MCF 10A (cell line): ENCODE measurements around the gene BLM. TPM values are rescaled to one million over a fixed set of nuclear protein-coding genes. Genes with fewer than 3 reads are reported as not detected.

Experiments used
- BruUV-seq: library from RNA; stranded (reverse); fragments of 400-500 nt; replicated peaks from 2 replicates; lab custom pipeline; 2021; lab: Mats Ljungman, UMichigan
- CTCF ChIA-PET: fragments of 300-600 bp; sonication (Branson Sonifier 250); formaldehyde crosslinking; extraction: SDS; loops from one replicate; lab custom pipeline; 2021; ENCODE audit warnings: antibody characterized with exemption, inconsistent platforms; lab: Yijun Ruan, JAX
- POLR2A ChIA-PET: fragments of 300-600, 350-650 bp; sonication (Branson Sonifier 250); formaldehyde crosslinking; extraction: SDS; loops from one replicate; lab custom pipeline; 2020; ENCODE audit warnings: antibody characterized with exemption, inconsistent platforms; lab: Yijun Ruan, JAX
- DNase-seq: peaks from one replicate; pipeline ENCODE4 v3.0.0-alpha.2; 2018; ENCODE audit not compliant: unreplicated experiment
- H3K27ac Mint-ChIP-seq: one replicate; pipeline ENCODE4 v1.8.0; 2022; ENCODE audit warnings: mild to moderate bottlenecking, low read depth, mixed read lengths; ENCODE audit not compliant: unreplicated experiment
- H3K27me3 Mint-ChIP-seq: one replicate; pipeline ENCODE4 v1.8.0; 2022; ENCODE audit warnings: mixed read lengths; ENCODE audit not compliant: insufficient read depth, unreplicated experiment
- H3K36me3 Mint-ChIP-seq: one replicate; pipeline ENCODE4 v1.8.0; 2022; ENCODE audit warnings: mild to moderate bottlenecking, moderate library complexity, mixed read lengths; ENCODE audit not compliant: insufficient read depth, unreplicated experiment
- H3K4me1 Mint-ChIP-seq: one replicate; pipeline ENCODE4 v1.8.0; 2022; ENCODE audit warnings: mixed read lengths; ENCODE audit not compliant: insufficient read depth, unreplicated experiment
- H3K4me3 Mint-ChIP-seq: one replicate; pipeline ENCODE4 v1.8.0; 2022; ENCODE audit warnings: mild to moderate bottlenecking, moderate library complexity, mixed read lengths; ENCODE audit not compliant: unreplicated experiment
- H3K9me3 Mint-ChIP-seq: one replicate; pipeline ENCODE4 v1.8.0; 2022; ENCODE audit warnings: mixed read lengths; ENCODE audit not compliant: unreplicated experiment
- intact Hi-C: fragments of 100-400 bp; cut with micrococcal nuclease; formaldehyde crosslinking; loops from 2 replicates; pipeline ENCODE4 v1.14.1; 2022
- total RNA-seq: library from RNA; stranded (reverse); gene quantifications from 2 replicates; pipeline ENCODE4 v1.2.3, GENCODE V29; 2022
- TF ChIP-seq, protein P1 (sequence below): fragments of 200-600 bp; IDR thresholded peaks from one replicate; pipeline ENCODE4 v1.8.0; 2022; ENCODE audit warnings: antibody characterized with exemption, mild to moderate bottlenecking; ENCODE audit not compliant: unreplicated experiment

BLM gene
- total RNA-seq, 1 experiment from 2014 or later: 5.2 TPM

- no TSS peak for BruUV-seq
- no peak overlapping the region for H3K27ac Mint-ChIP-seq
- H3K9me3 Mint-ChIP-seq: no peaks in the 10 kb centered on the region
- no peaks in the 10 kb centered on the region for H3K36me3 Mint-ChIP-seq
- POLR2A ChIA-PET: interaction anchor here (0.6 to 2.5 kb wide), 6 partner anchors 9 to 109 kb away, joined by 3 to 9 read pairs (median 4); no protein-coding TSS in a partner anchor
- no peak for DNase-seq
- H3K4me1 Mint-ChIP-seq: peaks cover 8% of the 10 kb centered on the region
- H3K4me3 Mint-ChIP-seq: no peak overlapping the region
- intact Hi-C loops: no loop called here
- H3K27me3 Mint-ChIP-seq: no peaks in the 10 kb centered on the region
- TF ChIP-seq, protein P1, sequence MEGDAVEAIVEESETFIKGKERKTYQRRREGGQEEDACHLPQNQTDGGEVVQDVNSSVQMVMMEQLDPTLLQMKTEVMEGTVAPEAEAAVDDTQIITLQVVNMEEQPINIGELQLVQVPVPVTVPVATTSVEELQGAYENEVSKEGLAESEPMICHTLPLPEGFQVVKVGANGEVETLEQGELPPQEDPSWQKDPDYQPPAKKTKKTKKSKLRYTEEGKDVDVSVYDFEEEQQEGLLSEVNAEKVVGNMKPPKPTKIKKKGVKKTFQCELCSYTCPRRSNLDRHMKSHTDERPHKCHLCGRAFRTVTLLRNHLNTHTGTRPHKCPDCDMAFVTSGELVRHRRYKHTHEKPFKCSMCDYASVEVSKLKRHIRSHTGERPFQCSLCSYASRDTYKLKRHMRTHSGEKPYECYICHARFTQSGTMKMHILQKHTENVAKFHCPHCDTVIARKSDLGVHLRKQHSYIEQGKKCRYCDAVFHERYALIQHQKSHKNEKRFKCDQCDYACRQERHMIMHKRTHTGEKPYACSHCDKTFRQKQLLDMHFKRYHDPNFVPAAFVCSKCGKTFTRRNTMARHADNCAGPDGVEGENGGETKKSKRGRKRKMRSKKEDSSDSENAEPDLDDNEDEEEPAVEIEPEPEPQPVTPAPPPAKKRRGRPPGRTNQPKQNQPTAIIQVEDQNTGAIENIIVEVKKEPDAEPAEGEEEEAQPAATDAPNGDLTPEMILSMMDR: no peak
- CTCF ChIA-PET: interaction anchor here (0.6 to 0.7 kb wide), 2 partner anchors 15 to 1864 kb away, joined by 5 to 6 read pairs; no protein-coding TSS in a partner anchor
Observed at GRCh38 chr15:90761629-90762028, 44.5 kb downstream of the BLM start.

- intact Hi-C loops: no loop called here
- peak; percentile 78 for DNase-seq
- no peak overlapping the region for H3K27ac Mint-ChIP-seq
- H3K9me3 Mint-ChIP-seq: no peaks in the 10 kb centered on the region
- peaks cover 8% of the 10 kb centered on the region for H3K4me1 Mint-ChIP-seq
- BruUV-seq: no TSS peak
- H3K4me3 Mint-ChIP-seq: no peak overlapping the region
- CTCF ChIA-PET: interaction anchor here (0.6 to 0.7 kb wide), 2 partner anchors 16 to 1864 kb away, joined by 5 to 6 read pairs; no protein-coding TSS in a partner anchor
- no peaks in the 10 kb centered on the region for H3K36me3 Mint-ChIP-seq
- POLR2A ChIA-PET: interaction anchor here (0.6 to 2.5 kb wide), 8 partner anchors 10 to 1147 kb away, joined by 3 to 9 read pairs (median 5); partner anchors contain the start of gene BLM
- TF ChIP-seq, protein P1: no peak
- H3K27me3 Mint-ChIP-seq: no peaks in the 10 kb centered on the region
Observed at GRCh38 chr15:90762109-90762508, 45.0 kb downstream of the BLM start.

DNA sequence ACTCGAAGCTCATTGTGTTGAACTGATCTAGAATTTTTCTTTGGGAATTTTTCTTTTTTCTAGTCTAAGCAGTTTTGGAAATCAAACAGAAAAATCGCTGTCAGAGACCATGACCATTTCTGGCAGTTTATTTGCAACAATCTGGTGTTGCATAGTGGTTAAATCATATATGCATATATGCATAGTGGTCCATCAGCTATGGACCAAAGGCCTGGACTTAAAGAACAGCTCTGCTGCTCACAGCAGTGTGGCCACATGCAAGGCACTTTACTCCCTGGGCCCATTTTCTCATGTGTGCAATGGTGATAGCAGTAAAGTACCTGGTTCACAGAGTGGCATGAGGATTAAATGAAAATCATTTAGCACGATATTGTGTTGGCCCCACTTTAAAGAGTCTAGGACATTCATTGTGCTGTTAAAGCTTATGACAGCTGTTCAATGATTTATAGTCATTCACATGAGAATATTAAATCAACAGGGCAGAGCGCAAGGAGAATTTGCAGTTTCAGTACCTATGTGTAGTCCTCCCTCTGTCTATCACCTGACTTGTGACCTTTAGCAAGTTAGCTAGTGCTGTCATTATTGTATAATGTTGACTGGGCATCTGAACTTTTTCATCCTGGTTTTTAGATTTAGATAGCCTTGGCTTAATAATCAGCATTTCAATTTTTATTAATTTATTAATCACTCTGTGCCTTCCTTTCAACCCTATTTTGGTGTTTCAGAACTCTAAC, 46.4 kb downstream of the BLM start:
- Mint-ChIP-seq H3K27ac (no peak overlapping the region), H3K27me3 (no peaks in the 10 kb centered on the region), H3K4me1 (peaks cover 8% of the 10 kb centered on the region), H3K4me3 (no peak overlapping the region), H3K9me3 (no peaks in the 10 kb centered on the region), H3K36me3 (no peaks in the 10 kb centered on the region)
- POLR2A ChIA-PET: interaction anchor here (1.3 to 2.5 kb wide), 3 partner anchors 9 to 107 kb away, joined by 5 to 9 read pairs (median 5); partner anchors contain the start of gene BLM
- TF ChIP-seq, protein P1: no peak
- CTCF ChIA-PET: interaction anchor here (0.7 kb wide), 1 partner anchor 865 kb away, joined by 3 read pairs; no protein-coding TSS in a partner anchor
- intact Hi-C loops: no loop called here
- DNase-seq: no peak
- BruUV-seq: no TSS peak

DNA sequence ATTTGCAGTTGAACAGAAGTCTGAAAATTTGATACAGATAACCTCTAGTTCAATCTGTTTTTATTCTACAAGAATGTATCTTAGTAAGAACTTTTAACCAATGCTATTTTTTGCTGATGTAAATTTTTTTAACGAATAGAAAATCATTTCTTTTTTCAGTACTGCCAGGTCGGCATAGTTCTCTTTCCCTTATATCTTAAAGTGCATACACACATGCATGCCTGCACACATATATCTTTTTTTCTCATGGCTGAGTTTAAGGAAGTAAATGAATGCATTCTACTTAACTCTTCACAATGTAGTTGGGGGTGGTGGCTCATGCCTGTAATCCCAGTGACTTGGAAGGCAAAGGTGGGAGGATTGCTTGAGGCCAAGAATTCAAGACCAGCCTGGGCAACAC, 48.4 kb downstream of the BLM start:
- Mint-ChIP-seq H3K4me1 (peaks cover 8% of the 10 kb centered on the region), H3K27me3 (no peaks in the 10 kb centered on the region), H3K4me3 (no peak overlapping the region), H3K9me3 (no peaks in the 10 kb centered on the region), H3K27ac (no peak overlapping the region), H3K36me3 (no peaks in the 10 kb centered on the region)
- DNase-seq: no peak
- CTCF ChIA-PET: no interaction called here
- POLR2A ChIA-PET: no interaction called here
- intact Hi-C loops: no loop called here
- BruUV-seq: no TSS peak
- TF ChIP-seq, protein P1: no peak
